ENCODE results near the gene F2R. TPM values are rescaled to one million over a fixed set of nuclear protein-coding genes. Genes with fewer than 3 reads are reported as not detected.
"Not testable (repeated sequence)": the region's sequence is repeated elsewhere in the genome, so short reads cannot be mapped to it uniquely, and the experiment has no call there.

Gene F2R
- total RNA-seq, 1 donor from 2014 or later, result 38.6 TPM

DNA sequence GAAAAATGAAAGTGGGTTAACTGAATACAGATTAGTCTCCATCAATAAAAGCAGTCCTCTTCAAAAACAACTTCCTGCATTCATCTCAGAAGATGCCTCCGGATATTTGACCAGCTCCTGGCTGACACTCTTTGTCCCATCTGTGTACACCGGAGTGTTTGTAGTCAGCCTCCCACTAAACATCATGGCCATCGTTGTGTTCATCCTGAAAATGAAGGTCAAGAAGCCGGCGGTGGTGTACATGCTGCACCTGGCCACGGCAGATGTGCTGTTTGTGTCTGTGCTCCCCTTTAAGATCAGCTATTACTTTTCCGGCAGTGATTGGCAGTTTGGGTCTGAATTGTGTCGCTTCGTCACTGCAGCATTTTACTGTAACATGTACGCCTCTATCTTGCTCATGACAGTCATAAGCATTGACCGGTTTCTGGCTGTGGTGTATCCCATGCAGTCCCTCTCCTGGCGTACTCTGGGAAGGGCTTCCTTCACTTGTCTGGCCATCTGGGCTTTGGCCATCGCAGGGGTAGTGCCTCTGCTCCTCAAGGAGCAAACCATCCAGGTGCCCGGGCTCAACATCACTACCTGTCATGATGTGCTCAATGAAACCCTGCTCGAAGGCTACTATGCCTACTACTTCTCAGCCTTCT is 16.6 kb downstream of the F2R start:
- Histone ChIP-seq H3K4me3 (no peak overlapping the region), H3K4me1 (peaks cover 3% of the 10 kb centered on the region), H3K9me3 (peaks cover 8% of the 10 kb centered on the region), H3K27me3 (no peaks in the 10 kb centered on the region), H3K36me3 (no peaks in the 10 kb centered on the region), H3K27ac (peak overlapping the region; percentile 49)
- TF ChIP-seq, protein P1, sequence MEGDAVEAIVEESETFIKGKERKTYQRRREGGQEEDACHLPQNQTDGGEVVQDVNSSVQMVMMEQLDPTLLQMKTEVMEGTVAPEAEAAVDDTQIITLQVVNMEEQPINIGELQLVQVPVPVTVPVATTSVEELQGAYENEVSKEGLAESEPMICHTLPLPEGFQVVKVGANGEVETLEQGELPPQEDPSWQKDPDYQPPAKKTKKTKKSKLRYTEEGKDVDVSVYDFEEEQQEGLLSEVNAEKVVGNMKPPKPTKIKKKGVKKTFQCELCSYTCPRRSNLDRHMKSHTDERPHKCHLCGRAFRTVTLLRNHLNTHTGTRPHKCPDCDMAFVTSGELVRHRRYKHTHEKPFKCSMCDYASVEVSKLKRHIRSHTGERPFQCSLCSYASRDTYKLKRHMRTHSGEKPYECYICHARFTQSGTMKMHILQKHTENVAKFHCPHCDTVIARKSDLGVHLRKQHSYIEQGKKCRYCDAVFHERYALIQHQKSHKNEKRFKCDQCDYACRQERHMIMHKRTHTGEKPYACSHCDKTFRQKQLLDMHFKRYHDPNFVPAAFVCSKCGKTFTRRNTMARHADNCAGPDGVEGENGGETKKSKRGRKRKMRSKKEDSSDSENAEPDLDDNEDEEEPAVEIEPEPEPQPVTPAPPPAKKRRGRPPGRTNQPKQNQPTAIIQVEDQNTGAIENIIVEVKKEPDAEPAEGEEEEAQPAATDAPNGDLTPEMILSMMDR (IDR thresholded peaks at IDR 0.05), result no peak
- ATAC-seq, result peak; percentile 16
- no peak for DNase-seq
- intact Hi-C loops (cut with DNase I), result no loop called here

DNA sequence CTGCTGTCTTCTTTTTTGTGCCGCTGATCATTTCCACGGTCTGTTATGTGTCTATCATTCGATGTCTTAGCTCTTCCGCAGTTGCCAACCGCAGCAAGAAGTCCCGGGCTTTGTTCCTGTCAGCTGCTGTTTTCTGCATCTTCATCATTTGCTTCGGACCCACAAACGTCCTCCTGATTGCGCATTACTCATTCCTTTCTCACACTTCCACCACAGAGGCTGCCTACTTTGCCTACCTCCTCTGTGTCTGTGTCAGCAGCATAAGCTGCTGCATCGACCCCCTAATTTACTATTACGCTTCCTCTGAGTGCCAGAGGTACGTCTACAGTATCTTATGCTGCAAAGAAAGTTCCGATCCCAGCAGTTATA is 17.1 kb downstream of the F2R start:
- intact Hi-C loops (cut with DNase I), result no loop called here
- Histone ChIP-seq H3K27me3 (no peaks in the 10 kb centered on the region), H3K36me3 (no peaks in the 10 kb centered on the region), H3K9me3 (peaks cover 8% of the 10 kb centered on the region), H3K4me1 (peaks cover 3% of the 10 kb centered on the region), H3K27ac (peak overlapping the region; percentile 49), H3K4me3 (no peak overlapping the region)
- peak; percentile 53 for ATAC-seq
- no peak for DNase-seq
- TF ChIP-seq, protein P1 (IDR thresholded peaks at IDR 0.05), result no peak

DNA sequence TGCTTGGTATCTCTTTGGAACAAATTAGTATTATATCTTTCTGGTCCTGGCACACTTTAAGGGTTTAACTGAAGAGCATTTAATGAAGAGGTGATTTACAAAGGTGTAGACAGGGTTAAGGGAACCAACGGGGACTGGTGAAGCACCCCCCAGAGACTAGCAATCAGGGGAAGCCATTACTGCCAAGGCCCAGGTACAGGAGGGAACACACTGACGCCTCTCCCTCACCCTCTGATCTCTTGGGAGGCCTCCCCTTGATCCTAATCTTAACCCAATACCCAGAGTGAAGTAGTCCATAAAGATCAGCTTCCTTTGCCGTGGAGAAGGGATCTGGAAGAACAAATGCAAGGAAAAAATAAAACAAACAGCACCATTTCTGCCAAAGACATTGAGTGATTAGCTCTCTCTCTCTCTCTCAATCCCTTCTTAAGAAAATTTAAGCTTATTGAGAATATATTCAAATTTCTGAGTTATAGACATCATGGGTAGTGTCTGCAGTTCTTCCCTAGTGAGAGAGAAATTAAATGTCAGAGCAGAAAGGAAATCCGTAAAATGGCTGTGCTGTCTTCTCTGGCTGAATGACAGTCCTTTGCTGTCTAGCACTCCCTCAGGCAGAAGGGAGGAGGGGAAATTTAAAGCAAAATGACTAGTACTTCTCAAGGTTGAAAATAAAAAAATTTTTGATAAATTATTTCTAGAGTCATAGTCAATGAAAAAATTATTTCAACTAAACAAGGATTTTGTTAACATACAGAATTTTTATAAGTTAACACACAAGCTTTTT is 20.0 kb downstream of the F2R start:
- intact Hi-C loops (cut with DNase I), result no loop called here
- Histone ChIP-seq H3K36me3 (no peaks in the 10 kb centered on the region), H3K27me3 (no peaks in the 10 kb centered on the region), H3K4me1 (peaks cover 6% of the 10 kb centered on the region), H3K4me3 (no peak overlapping the region), H3K9me3 (no peaks in the 10 kb centered on the region), H3K27ac (no peak overlapping the region)
- no peak for ATAC-seq
- DNase-seq, result no peak
- TF ChIP-seq, protein P1 (IDR thresholded peaks at IDR 0.05), result no peak

DNA sequence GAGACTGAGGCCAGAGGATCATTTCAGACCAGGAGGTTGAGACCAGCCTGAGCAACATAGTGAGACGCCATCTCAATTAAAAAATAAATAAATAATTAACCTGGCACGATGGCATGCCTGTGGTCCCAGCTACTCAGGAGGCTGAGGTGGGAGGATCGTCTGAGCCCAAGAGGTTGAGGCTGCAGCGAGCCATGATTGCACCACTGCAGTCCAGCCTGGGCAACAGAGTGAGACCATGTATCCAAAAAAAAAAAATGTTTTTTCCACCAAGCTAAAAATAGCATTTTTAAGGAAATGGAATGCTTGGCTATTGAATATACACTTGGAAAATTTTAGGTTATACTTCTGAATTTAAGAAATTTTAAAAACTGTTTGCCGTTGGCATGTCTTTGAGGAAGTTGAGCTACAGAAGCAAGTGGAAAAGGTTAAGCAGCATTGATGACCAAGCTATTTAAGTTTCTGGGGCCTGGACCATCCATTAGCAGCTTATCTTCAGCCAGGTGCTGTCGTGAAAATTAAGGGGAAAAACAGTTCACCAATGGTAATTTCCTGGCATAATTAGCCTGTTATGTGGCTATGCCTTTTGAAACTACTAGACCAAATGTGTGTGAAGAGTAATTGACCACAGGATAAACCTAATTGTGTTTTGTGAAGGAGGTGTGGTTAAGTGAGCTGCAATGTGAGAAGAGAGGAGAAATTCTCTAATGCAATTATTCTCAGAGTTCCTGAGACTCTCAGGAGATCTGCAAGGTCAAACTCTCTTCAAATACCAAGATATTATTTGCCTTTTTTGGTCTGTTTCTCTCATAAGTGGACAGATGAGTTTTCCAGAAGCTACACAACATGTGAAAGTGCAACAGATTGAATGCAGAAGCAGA is 21.0 kb downstream of the F2R start:
- TF ChIP-seq, protein P1 (IDR thresholded peaks at IDR 0.05), result no peak
- ATAC-seq, result no peak
- no peak overlapping the region for H3K27ac ChIP-seq
- H3K27me3 ChIP-seq, result no peaks in the 10 kb centered on the region
- no peaks in the 10 kb centered on the region for H3K9me3 ChIP-seq
- H3K4me3 ChIP-seq, result no peak overlapping the region
- peaks cover 6% of the 10 kb centered on the region for H3K4me1 ChIP-seq
- no peaks in the 10 kb centered on the region for H3K36me3 ChIP-seq
- no peak for DNase-seq
- intact Hi-C loops (cut with DNase I), result no loop called here

DNA sequence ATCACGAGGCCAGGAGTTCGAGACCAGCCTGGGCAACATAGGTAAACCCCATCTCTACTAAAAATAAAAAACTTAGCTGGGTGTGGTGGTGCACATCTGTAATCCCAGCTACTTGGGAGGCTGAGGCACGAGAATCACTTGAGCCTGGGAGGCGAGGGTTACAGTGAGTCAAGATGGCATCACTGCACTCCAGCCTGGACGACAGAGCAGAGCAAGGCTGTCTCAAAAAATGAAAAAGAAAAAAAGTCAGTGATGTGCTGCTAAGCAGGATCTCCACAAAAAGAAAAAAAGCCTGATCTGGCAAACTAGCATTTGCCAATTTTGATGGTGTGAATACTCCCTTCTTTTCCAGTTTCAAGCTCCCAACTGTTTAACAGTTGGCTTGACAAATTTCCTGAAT is 21.9 kb downstream of the F2R start:
- Histone ChIP-seq H3K27me3 (no peaks in the 10 kb centered on the region), H3K4me3 (no peak overlapping the region), H3K36me3 (no peaks in the 10 kb centered on the region), H3K4me1 (peaks cover 6% of the 10 kb centered on the region), H3K27ac (peak overlapping the region; percentile 37), H3K9me3 (no peaks in the 10 kb centered on the region)
- intact Hi-C loops (cut with DNase I), result no loop called here
- TF ChIP-seq, protein P1 (IDR thresholded peaks at IDR 0.05), result no peak
- DNase-seq, result no peak
- no peak for ATAC-seq

DNA sequence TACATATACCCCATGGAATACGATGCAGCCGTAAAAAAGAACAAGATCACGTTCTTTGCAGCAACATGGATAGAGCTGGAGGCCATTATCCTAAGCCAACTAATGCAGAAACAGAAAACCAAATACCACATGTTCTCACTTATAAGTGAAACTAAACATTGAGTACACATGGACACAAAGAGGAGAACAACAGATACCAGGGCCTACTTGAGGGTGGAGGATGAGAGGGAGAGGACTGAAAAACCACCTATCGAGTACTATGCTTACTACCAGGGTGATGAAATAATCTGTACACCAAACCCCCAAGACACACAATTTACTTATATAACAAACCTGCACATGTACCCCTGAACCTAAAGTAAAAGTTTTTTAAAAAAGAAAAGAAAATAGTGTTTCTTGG is 25.6 kb downstream of the F2R start:
- H3K27ac ChIP-seq; DNase-seq; ATAC-seq; H3K4me1 ChIP-seq; H3K9me3 ChIP-seq; intact Hi-C loops (cut with DNase I); H3K4me3 ChIP-seq; H3K27me3 ChIP-seq; H3K36me3 ChIP-seq: not testable (repeated sequence)

Data from upper lobe of right lung (tissue), 1 donor.